Right lobe of liver (tissue), 6 donors: Measurements from ENCODE around the gene BRD3. TPM values are rescaled to one million over a fixed set of nuclear protein-coding genes. Genes with fewer than 3 reads are reported as not detected.
"Not testable (repeated sequence)": the region's sequence is repeated elsewhere in the genome, so short reads cannot be mapped to it uniquely, and the experiment has no call there.

Experiments used
- ATAC-seq, 4 donors: fragments of 200-7000 bp; cut with Tn5 transposase; one replicate each; pipeline ENCODE4 v1.9.1; 2020; ENCODE audit warnings: mild to moderate bottlenecking in 4 of 4, moderate library complexity in 4 of 4
- DNase-seq, 3 donors: peaks; one replicate each; pipeline ENCODE4 v3.0.0-alpha.2; 2020
- H3K27ac ChIP-seq, 3 donors: fragments of 200-600 bp; one replicate each; pipeline ENCODE4 v1.8.0; 2022
- H3K27me3 ChIP-seq, 2 donors: fragments of 200-600 bp; one replicate each; pipeline ENCODE4 v1.8.0; 2022
- H3K36me3 ChIP-seq, 4 donors: fragments of 200-600 bp; sonication (generic) in 1 of 4; one replicate each; pipeline versions ENCODE4 v1.5.1 to v1.8.0; 2017 to 2022; ENCODE audit warnings: control low read depth in 1 of 4
- H3K4me1 ChIP-seq, 4 donors: fragments of 200-600 bp; sonication (generic) in 1 of 4; one replicate each; pipeline versions ENCODE4 v1.5.1 to v1.8.0; 2017 to 2022; ENCODE audit warnings: control low read depth in 1 of 4
- H3K4me3 ChIP-seq, 3 donors: fragments of 200-600 bp; one replicate each; pipeline ENCODE4 v1.8.0; 2022
- H3K9me3 ChIP-seq, 4 donors: fragments of 200-600 bp; sonication (generic) in 1 of 4; one replicate each; pipeline versions ENCODE4 v1.5.1 to v1.8.0; 2017 to 2022; ENCODE audit warnings: control low read depth in 1 of 4
- POLR2A ChIP-seq: fragments of 450-650 bp; IDR thresholded peaks from one replicate; pipeline ENCODE4 v1.6.1; 2017; ENCODE audit warnings: antibody characterized with exemption, mild to moderate bottlenecking
- WGBS: methylation state at CpG from one replicate; pipeline ENCODE4 v1.1.6; 2018; ENCODE audit warnings: low coverage, low lambda C conversion rate; ENCODE audit not compliant: insufficient coverage; ENCODE audit errors: missing lambda C conversion rate; 5-methylcytosine and 5-hydroxymethylcytosine counted together
- intact Hi-C, 2 donors: fragments of 100-400 bp; cut with DNase I; formaldehyde crosslinking; loops; one replicate each; pipeline versions ENCODE4 v1.11.2 to v1.14.1; 2022
- total RNA-seq, 6 experiments: library from RNA; depleted of rRNA in 2 of 6; stranded (reverse); fragments of >200 nt in 2 of 6; fragmentation: NEBNext Ultra II Directional in 3 of 6; extraction: Animal tissue kit (Norgen Biotek cat#: 25700) in 3 of 6; gene quantifications; one replicate each; pipeline versions ENCODE4 v1.1.0 to v1.2.4, GENCODE V29; 2016 to 2023
- TF ChIP-seq, protein P1 (sequence below), 4 donors: fragments of 200-600 bp in 3 of 4; fragments of 450-650 bp in 1 of 4; IDR thresholded peaks; one replicate each; pipeline versions ENCODE4 v1.5.1 to v1.8.0; 2016 to 2022; ENCODE audit warnings: antibody characterized with exemption in 4 of 4, mild to moderate bottlenecking in 2 of 4
- donor health status: DM: no; HTN: yes; CAD: no.
- donor health status: DM: no; HTN: no; CAD: no.
- donor health status: DM: no; HTN: no; CAD: no.
- donor health status: DM: no; HTN: yes; CAD: no.
- donor health status: DM: no; HTN: yes; CAD: no.

BRD3 gene
- total RNA-seq, 6 experiments from 2014 or later: 10.7 to 25.4 (median 21.1) TPM

DNA sequence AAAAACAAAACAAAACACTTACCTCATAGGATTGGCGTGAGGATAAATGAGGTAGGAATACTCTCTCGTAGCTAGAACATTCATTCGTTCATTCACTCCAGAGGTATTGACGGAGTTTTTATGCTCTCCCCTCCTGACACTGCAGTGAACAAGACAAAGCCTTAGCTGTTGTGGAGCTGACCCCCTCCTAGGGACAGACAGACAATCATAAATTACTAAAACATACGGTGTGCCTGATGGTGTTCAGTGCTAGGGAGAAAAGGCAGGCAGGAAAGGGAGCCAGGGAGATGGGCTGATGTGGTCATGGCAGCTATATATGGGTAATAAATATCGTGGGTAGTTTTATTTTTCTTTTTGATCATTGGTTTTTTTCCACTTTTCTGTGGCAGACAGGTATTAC is 5.7 kb upstream of the BRD3 start:
- Histone ChIP-seq H3K9me3 (peaks cover 0 to 5% (median 0%) of the 10 kb centered on the region in 4 donors), H3K4me3 (no peak overlapping the region), H3K27me3 (no peaks in the 10 kb centered on the region), H3K4me1 (no peaks in the 10 kb centered on the region), H3K27ac (no peak overlapping the region), H3K36me3 (no peaks in the 10 kb centered on the region)
- no peak for DNase-seq
- WGBS: 65% methylated on average over 6 of the region's 6 CpGs
- intact Hi-C loops: no loop called here
- TF ChIP-seq, protein P1, sequence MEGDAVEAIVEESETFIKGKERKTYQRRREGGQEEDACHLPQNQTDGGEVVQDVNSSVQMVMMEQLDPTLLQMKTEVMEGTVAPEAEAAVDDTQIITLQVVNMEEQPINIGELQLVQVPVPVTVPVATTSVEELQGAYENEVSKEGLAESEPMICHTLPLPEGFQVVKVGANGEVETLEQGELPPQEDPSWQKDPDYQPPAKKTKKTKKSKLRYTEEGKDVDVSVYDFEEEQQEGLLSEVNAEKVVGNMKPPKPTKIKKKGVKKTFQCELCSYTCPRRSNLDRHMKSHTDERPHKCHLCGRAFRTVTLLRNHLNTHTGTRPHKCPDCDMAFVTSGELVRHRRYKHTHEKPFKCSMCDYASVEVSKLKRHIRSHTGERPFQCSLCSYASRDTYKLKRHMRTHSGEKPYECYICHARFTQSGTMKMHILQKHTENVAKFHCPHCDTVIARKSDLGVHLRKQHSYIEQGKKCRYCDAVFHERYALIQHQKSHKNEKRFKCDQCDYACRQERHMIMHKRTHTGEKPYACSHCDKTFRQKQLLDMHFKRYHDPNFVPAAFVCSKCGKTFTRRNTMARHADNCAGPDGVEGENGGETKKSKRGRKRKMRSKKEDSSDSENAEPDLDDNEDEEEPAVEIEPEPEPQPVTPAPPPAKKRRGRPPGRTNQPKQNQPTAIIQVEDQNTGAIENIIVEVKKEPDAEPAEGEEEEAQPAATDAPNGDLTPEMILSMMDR (IDR thresholded peaks at IDR 0.05): no peak
- TF ChIP-seq POLR2A: no peak
- ATAC-seq: no peak

DNA sequence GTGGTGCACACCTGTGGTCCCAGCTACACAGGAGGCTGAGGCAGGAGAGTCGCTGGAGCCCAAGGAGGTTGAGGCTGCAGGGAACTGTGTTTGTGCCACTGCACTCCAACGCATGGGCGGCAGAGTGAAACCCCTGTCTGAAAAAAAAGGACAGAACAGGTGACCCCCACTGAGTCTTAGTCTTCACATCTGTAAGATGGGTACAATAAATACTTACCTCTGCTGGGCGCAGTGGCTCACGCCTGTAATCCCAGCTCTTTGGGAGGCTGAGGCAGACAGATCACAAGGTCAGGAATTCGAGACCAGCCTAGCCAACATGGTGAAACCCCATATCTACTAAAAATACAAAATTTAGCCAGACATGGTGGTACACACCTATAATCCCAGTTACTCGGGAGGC is 4.9 kb upstream of the BRD3 start:
- H3K27me3 ChIP-seq, ATAC-seq, intact Hi-C loops, H3K4me3 ChIP-seq, H3K9me3 ChIP-seq, H3K36me3 ChIP-seq, DNase-seq, H3K4me1 ChIP-seq, H3K27ac ChIP-seq: not testable (repeated sequence)
- WGBS: 69% methylated on average over 4 of the region's 7 CpGs

DNA sequence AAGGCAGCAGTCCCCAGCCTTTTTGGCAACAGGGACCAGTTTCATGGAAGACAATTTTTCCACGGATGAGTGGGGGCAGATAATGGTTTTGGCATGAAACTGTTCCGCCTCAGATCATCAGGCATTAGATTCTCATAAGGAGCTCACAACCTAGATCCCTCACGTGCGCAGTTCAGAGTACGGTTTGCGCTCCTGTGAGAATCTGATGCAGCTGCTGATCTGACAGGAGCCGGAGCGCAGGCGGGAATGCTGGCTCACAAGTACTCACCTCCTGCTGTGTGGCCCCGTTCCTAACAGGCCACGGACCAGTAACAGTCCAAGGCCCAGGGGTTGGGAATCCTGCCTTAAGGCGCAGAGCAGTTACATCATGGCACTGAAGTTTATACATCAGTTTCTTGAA is 3.3 kb upstream of the BRD3 start:
- no peak for TF ChIP-seq POLR2A
- TF ChIP-seq, protein P1 (IDR thresholded peaks at IDR 0.05): no peak
- Histone ChIP-seq H3K4me1 (no peaks in the 10 kb centered on the region), H3K27me3 (no peaks in the 10 kb centered on the region), H3K9me3 (no peaks in the 10 kb centered on the region), H3K36me3 (no peaks in the 10 kb centered on the region), H3K27ac (no peak overlapping the region), H3K4me3 (no peak overlapping the region)
- DNase-seq: no peak
- intact Hi-C loops: no loop called here
- 50% methylated on average over 2 of the region's 12 CpGs for WGBS
- no peak for ATAC-seq

DNA sequence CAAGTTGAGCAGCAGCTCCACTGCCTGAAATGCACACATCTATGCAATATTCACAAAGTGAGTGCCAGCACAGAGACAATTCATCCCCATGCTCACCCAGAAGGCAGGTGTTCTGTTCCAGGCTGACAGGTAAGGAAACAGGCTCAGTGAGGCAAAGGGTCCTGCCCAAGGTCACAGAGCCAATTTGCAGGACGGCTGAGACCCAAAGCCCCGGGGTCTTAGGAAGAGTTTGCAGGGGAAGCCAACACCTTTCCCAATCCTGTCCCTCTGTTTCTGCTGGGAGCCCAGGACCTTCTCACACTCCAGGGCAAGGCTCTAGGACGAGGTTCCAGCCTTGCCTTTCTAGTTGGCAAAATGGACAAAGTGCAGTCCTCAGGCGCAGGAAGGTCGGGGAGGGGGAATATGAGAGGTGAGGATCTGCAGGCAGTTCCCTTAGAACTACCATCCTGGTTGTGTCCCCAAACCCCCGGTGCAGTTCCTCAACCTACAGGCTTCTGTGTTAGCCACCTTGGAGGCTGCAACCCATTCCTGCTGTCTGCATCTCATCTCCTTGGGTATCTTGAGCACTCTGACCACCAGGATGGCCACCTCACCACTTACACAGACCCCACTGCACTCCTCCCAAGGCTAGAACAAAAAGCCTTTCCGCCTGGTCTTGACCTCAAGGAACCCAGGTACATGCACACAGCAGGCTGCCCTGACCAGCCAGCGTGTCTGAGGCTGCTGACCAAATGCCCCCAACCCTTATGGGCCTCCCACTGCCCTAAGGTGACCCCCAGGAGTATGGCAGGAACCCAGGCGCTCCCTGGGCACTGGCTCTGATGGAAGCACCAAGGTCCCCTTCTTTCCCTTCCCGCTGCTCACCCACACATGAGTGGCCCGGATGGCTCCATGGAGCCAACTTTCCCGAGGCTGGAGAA is 1.9 kb upstream of the BRD3 start:
- Histone ChIP-seq H3K27me3 (no peaks in the 10 kb centered on the region), H3K27ac (no peak overlapping the region), H3K9me3 (no peaks in the 10 kb centered on the region), H3K4me3 (no peak overlapping the region), H3K36me3 (no peaks in the 10 kb centered on the region), H3K4me1 (peaks cover 0 to 13% (median 0%) of the 10 kb centered on the region in 4 donors)
- TF ChIP-seq, protein P1 (IDR thresholded peaks at IDR 0.05): no peak
- intact Hi-C loops: no loop called here
- DNase-seq: no peak
- 52% methylated on average over 5 of the region's 12 CpGs for WGBS
- ATAC-seq: no peak

DNA sequence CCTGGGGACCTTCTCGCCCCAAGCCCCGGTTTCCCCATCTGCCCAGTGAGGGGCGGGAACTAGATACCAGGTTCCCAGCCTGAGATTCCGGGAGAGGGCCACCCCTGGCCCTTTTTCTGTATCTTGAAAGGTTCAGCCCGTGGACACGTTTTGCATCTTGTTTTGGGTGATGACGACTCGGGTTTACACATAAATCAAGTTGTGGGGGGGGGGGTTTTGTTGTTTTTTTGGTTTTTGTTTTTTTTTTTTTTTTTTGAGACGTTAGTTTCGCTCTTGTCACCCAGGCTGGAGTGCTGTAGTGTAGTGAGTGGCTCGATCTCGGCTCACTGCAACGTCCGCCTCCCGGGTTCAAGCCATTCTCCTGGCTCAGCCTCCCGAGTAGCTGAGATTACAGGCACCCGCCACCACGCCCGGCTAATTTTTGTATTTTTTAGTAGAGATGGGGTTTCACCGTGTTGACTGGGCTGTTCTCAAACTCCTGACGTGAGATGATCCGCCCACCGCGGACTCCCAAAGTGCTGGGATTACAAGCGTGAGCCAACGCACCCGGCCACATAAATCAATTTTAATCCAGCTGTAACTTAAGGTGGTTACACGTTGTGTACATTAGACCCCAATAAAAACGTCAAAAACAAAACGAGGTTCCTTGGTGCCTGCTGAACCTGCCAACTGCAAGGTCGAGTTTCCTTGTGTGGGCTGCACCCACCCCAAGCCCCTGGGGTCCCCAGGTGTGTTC is 1.1 kb upstream of the BRD3 start:
- H3K4me1 ChIP-seq: peaks cover 0 to 18% (median 0%) of the 10 kb centered on the region in 4 donors
- no peaks in the 10 kb centered on the region for H3K27me3 ChIP-seq
- peak in 1 of 3 donors; percentile 20 for DNase-seq
- peak in 1 of 4 donors; percentile 4 for ATAC-seq
- H3K27ac ChIP-seq: peak overlapping the region; percentile 84 to 97 (median 94)
- no peaks in the 10 kb centered on the region for H3K9me3 ChIP-seq
- TF ChIP-seq, protein P1 (IDR thresholded peaks at IDR 0.05): no peak
- no peak for TF ChIP-seq POLR2A
- H3K36me3 ChIP-seq: no peaks in the 10 kb centered on the region
- intact Hi-C loops: no loop called here
- WGBS: 4% methylated on average over 28 of the region's 31 CpGs
- peak overlapping the region; percentile 75 to 95 (median 79) for H3K4me3 ChIP-seq
